H9 (cell line): ENCODE results near the gene HSPBP1. TPM values are rescaled to one million over a fixed set of nuclear protein-coding genes. Genes with fewer than 3 reads are reported as not detected.

Source experiments
- DNase-seq: peaks from one replicate; pipeline ENCODE4 v3.0.0-alpha.2; 2017
- H2AFZ ChIP-seq: one replicate; pipeline ENCODE4 v1.6.1; 2013; ENCODE audit warnings: mild to moderate bottlenecking, low read length, control low read depth, moderate library complexity
- H2AK5ac ChIP-seq: 2 replicates; pipeline ENCODE4 v1.6.1; 2013; ENCODE audit warnings: low read length, control low read depth, mixed read lengths; ENCODE audit not compliant: insufficient read length
- H2BK120ac ChIP-seq: one replicate; pipeline ENCODE4 v1.6.1; 2013; ENCODE audit warnings: low read depth, mild to moderate bottlenecking, low read length, control low read depth, inconsistent platforms; ENCODE audit not compliant: poor library complexity, severe bottlenecking
- H2BK12ac ChIP-seq: 2 replicates; pipeline ENCODE4 v1.6.1; 2013; ENCODE audit warnings: low read length, control low read depth, mixed read lengths, low read depth; ENCODE audit not compliant: insufficient read length
- H2BK15ac ChIP-seq: 2 replicates; pipeline ENCODE4 v1.6.1; 2013; ENCODE audit warnings: low read depth, low read length, control low read depth
- H2BK20ac ChIP-seq: one replicate; pipeline ENCODE4 v1.6.1; 2013; ENCODE audit warnings: low read depth, mild to moderate bottlenecking, low read length, control low read depth, inconsistent platforms; ENCODE audit not compliant: poor library complexity, severe bottlenecking
- H2BK5ac ChIP-seq: 2 replicates; pipeline ENCODE4 v1.6.1; 2013; ENCODE audit warnings: low read length, control low read depth, mixed read lengths; ENCODE audit not compliant: insufficient read length
- H3K14ac ChIP-seq: 2 replicates; pipeline ENCODE4 v1.6.1; 2013; ENCODE audit warnings: low read length, control low read depth; ENCODE audit not compliant: insufficient read depth
- H3K18ac ChIP-seq: 2 replicates; pipeline ENCODE4 v1.6.1; 2013; ENCODE audit warnings: low read depth, mild to moderate bottlenecking, mixed read lengths, low read length, control low read depth; ENCODE audit not compliant: insufficient read length
- H3K23ac ChIP-seq: 2 replicates; pipeline ENCODE4 v1.6.1; 2013; ENCODE audit warnings: low read length, control low read depth, mixed read lengths, low read depth; ENCODE audit not compliant: insufficient read length
- H3K23me2 ChIP-seq: 2 replicates; pipeline ENCODE4 v1.6.1; 2013; ENCODE audit warnings: low read depth, mild to moderate bottlenecking, mixed read lengths, low read length, control low read depth; ENCODE audit not compliant: insufficient read length, poor library complexity, severe bottlenecking
- H3K27ac ChIP-seq: 2 replicates; pipeline ENCODE4 v1.5.1; 2013; ENCODE audit warnings: low read length, control low read depth, mixed read lengths, low read depth; ENCODE audit not compliant: insufficient read length
- H3K27me3 ChIP-seq: 2 replicates; pipeline ENCODE4 v1.6.1; 2013; ENCODE audit warnings: low read length, control low read depth, inconsistent platforms; ENCODE audit not compliant: insufficient read depth
- H3K4ac ChIP-seq: 2 replicates; pipeline ENCODE4 v1.6.1; 2013; ENCODE audit warnings: low read depth, mild to moderate bottlenecking, control low read depth, inconsistent platforms, low read length, moderate library complexity
- H3K4me1 ChIP-seq: 2 replicates; pipeline ENCODE4 v1.6.1; 2013; ENCODE audit warnings: low read length, control low read depth, inconsistent platforms; ENCODE audit not compliant: insufficient read depth
- H3K4me2 ChIP-seq: 2 replicates; pipeline ENCODE4 v1.6.1; 2013; ENCODE audit warnings: low read length, control low read depth, mixed read lengths; ENCODE audit not compliant: insufficient read length, insufficient read depth
- H3K56ac ChIP-seq: 2 replicates; pipeline ENCODE4 v1.6.1; 2013; ENCODE audit warnings: low read depth, mild to moderate bottlenecking, mixed read lengths, low read length, control low read depth; ENCODE audit not compliant: insufficient read length
- H3K79me1 ChIP-seq: 2 replicates; pipeline ENCODE4 v1.6.1; 2013; ENCODE audit warnings: low read depth, mild to moderate bottlenecking, moderate library complexity, low read length, control low read depth, inconsistent platforms; ENCODE audit not compliant: insufficient read depth, poor library complexity, severe bottlenecking
- H3K79me2 ChIP-seq: 2 replicates; pipeline ENCODE4 v1.6.1; 2013; ENCODE audit warnings: low read length, control low read depth, inconsistent platforms; ENCODE audit not compliant: insufficient read depth
- H3K9ac ChIP-seq: 2 replicates; pipeline ENCODE4 v1.6.1; 2013; ENCODE audit warnings: low read length, control low read depth, mixed read lengths; ENCODE audit not compliant: insufficient read length; ENCODE audit errors: extremely low read depth
- H3K9me3 ChIP-seq: one replicate; pipeline ENCODE4 v1.6.1; 2013; ENCODE audit warnings: low read depth, low read length, inconsistent platforms; ENCODE audit not compliant: control insufficient read depth
- H3T11ph ChIP-seq: one replicate; pipeline ENCODE4 v1.6.1; 2013; ENCODE audit warnings: mild to moderate bottlenecking, low read length, control low read depth, inconsistent platforms
- H4K20me1 ChIP-seq: one replicate; pipeline ENCODE4 v1.6.1; 2013; ENCODE audit not compliant: control insufficient read depth, insufficient read length, insufficient read depth
- H4K5ac ChIP-seq: 2 replicates; pipeline ENCODE4 v1.6.1; 2013; ENCODE audit warnings: low read depth, mild to moderate bottlenecking, mixed read lengths, low read length, control low read depth; ENCODE audit not compliant: insufficient read length
- H4K8ac ChIP-seq: replicated peaks from 2 replicates; pipeline ENCODE4 v1.6.1; 2013; ENCODE audit warnings: low read length, control low read depth, mixed read lengths, low read depth; ENCODE audit not compliant: insufficient read length
- H4K91ac ChIP-seq: 2 replicates; pipeline ENCODE4 v1.6.1; 2013; ENCODE audit warnings: low read depth, mild to moderate bottlenecking, moderate library complexity, mixed read lengths, low read length, control low read depth; ENCODE audit not compliant: insufficient read length
- H3K27ac Mint-ChIP-seq, 3 experiments: 2 replicates in 2 of 3; 3 replicates in 1 of 3; pipeline ENCODE4 v1.8.0; 2020 to 2021; ENCODE audit warnings: mixed read lengths in 3 of 3, mild to moderate bottlenecking in 1 of 3, moderate library complexity in 1 of 3
- H3K27me3 Mint-ChIP-seq: 2 replicates; pipeline ENCODE4 v1.8.0; 2021; ENCODE audit warnings: low read depth, mild to moderate bottlenecking, moderate library complexity, mixed read lengths
- H3K36me3 Mint-ChIP-seq, 3 experiments: 2 replicates in 2 of 3; 3 replicates in 1 of 3; pipeline ENCODE4 v1.8.0; 2020 to 2021; ENCODE audit warnings: low read depth in 3 of 3, mixed read lengths in 3 of 3; ENCODE audit not compliant: insufficient read depth in 1 of 3
- H3K4me1 Mint-ChIP-seq, 2 experiments: 2 replicates each; pipeline ENCODE4 v1.8.0; 2020; ENCODE audit warnings: mixed read lengths in 2 of 2
- H3K4me3 Mint-ChIP-seq, 2 experiments: 2 replicates in 1 of 2; 3 replicates in 1 of 2; pipeline ENCODE4 v1.8.0; 2020 to 2021; ENCODE audit warnings: mild to moderate bottlenecking in 2 of 2, mixed read lengths in 2 of 2, moderate library complexity in 1 of 2
- H3K9me3 Mint-ChIP-seq, 2 experiments: 2 replicates in 1 of 2; 3 replicates in 1 of 2; pipeline ENCODE4 v1.8.0; 2020; ENCODE audit warnings: mild to moderate bottlenecking in 2 of 2, mixed read lengths in 2 of 2, moderate library complexity in 1 of 2
- CTCF ChIP-seq: fragments of 200-600 bp; sonication (generic); conservative IDR thresholded peaks from 3 replicates; pipeline ENCODE4 v1.8.0; 2021; ENCODE audit warnings: antibody characterized with exemption, mild to moderate bottlenecking
- WGBS: extraction: QIAGEN DNeasy Blood & Tissue Kit; methylation state at CpG from one replicate; pipeline ENCODE4 v1.1.7; 2013; ENCODE audit warnings: missing lambda C conversion rate, low lambda C conversion rate, mixed read lengths; ENCODE audit not compliant: insufficient read length; ENCODE audit errors: extremely low coverage; 5-methylcytosine and 5-hydroxymethylcytosine counted together
- total RNA-seq: library from RNA; stranded (reverse); gene quantifications from 2 replicates; pipeline ENCODE4 v1.2.1, GENCODE V29; 2021

Gene HSPBP1
- total RNA-seq, 1 experiment from 2014 or later, result 47.4 TPM

GRCh38 chr19:55304279-55304978 lies 24.5 kb upstream of the HSPBP1 start:
- no peak overlapping the region for H2BK15ac ChIP-seq
- no peak overlapping the region for H3K56ac ChIP-seq
- H3K4ac ChIP-seq, result no peak overlapping the region
- no peak overlapping the region for H3K4me2 ChIP-seq
- H3K23me2 ChIP-seq, result no peaks in the 10 kb centered on the region
- no peak overlapping the region for H2AFZ ChIP-seq
- no peak overlapping the region for H4K91ac ChIP-seq
- H2BK12ac ChIP-seq, result no peak overlapping the region
- H3K36me3 Mint-ChIP-seq, result peaks cover 48 to 69% (median 68%) of the 10 kb centered on the region in 3 experiments; a peak in 6 of 7 replicates
- H3K27me3 ChIP-seq, result no peaks in the 10 kb centered on the region
- H3K4me1 Mint-ChIP-seq, result peaks cover 15 to 24% of the 10 kb centered on the region in 2 experiments
- H3K14ac ChIP-seq, result no peak overlapping the region
- no peak overlapping the region for H2AK5ac ChIP-seq
- H3K9me3 ChIP-seq, result no peaks in the 10 kb centered on the region
- no CpG with 5 or more reads among the region's 39 CpGs for WGBS
- peak overlapping the region in 1 of 2 experiments; percentile 53; a peak in 2 of 5 replicates for H3K4me3 Mint-ChIP-seq
- H4K20me1 ChIP-seq, result no peaks in the 10 kb centered on the region
- no peak overlapping the region for H3K18ac ChIP-seq
- H3K27ac ChIP-seq, result no peak overlapping the region
- H3K27me3 Mint-ChIP-seq, result no peaks in the 10 kb centered on the region; the same call in 1 of the 2 replicates
- H3K4me1 ChIP-seq, result peaks cover 3% of the 10 kb centered on the region; the same call in 1 of the 2 replicates
- no peak overlapping the region for H2BK120ac ChIP-seq
- no peak overlapping the region for H4K8ac ChIP-seq
- H4K5ac ChIP-seq, result no peak overlapping the region
- H3K9ac ChIP-seq, result no peak overlapping the region
- H2BK5ac ChIP-seq, result no peak overlapping the region
- no peak overlapping the region for H3K23ac ChIP-seq
- no peak for TF ChIP-seq CTCF
- no peaks in the 10 kb centered on the region for H3K79me1 ChIP-seq
- no peak overlapping the region for H3T11ph ChIP-seq
- peak; percentile 80 for DNase-seq
- peak overlapping the region in 1 of 3 experiments; percentile 66; a peak in 2 of 7 replicates for H3K27ac Mint-ChIP-seq
- H3K79me2 ChIP-seq, result no peaks in the 10 kb centered on the region
- H3K9me3 Mint-ChIP-seq, result no peaks in the 10 kb centered on the region
- H2BK20ac ChIP-seq, result no peak overlapping the region
